ENCODE results near the gene EEF1G. TPM values are rescaled to one million over a fixed set of nuclear protein-coding genes. Genes with fewer than 3 reads are reported as not detected.

EEF1G gene
- total RNA-seq, 2 donors from 2014 or later: 1,622 to 2,023 TPM

- ATAC-seq: no peak
- no peak for DNase-seq (ENCODE audit: low spot score in 2 of 2)
- peak overlapping the region in 1 of 2 donors; percentile 18 for H3K27ac Mint-ChIP-seq
- peaks cover 28 to 31% of the 10 kb centered on the region in 2 donors for H3K36me3 Mint-ChIP-seq
- no peaks in the 10 kb centered on the region for H3K9me3 Mint-ChIP-seq
These were observed 34.0 kb upstream of the EEF1G start for GRCh38 chr11:62607714-62608113.

GRCh38 chr11:62605902-62606301, 32.2 kb upstream of the EEF1G start:
- no peak for ATAC-seq
- DNase-seq (ENCODE audit: low spot score in 2 of 2): no peak

GRCh38 chr11:62605467-62605866, 31.8 kb upstream of the EEF1G start:
- Mint-ChIP-seq H3K27ac (peak overlapping the region in 1 of 2 donors; percentile 28), H3K36me3 (peaks cover 28 to 32% of the 10 kb centered on the region in 2 donors), H3K9me3 (no peaks in the 10 kb centered on the region)
- DNase-seq (ENCODE audit: low spot score in 2 of 2) (no peak), ATAC-seq (no peak)

More at GRCh38 chr11:62605902-62606301, 32.2 kb upstream of the EEF1G start:
- Mint-ChIP-seq H3K9me3 (no peaks in the 10 kb centered on the region), H3K27ac (peak overlapping the region in 1 of 2 donors; percentile 55), H3K36me3 (peaks cover 27 to 32% of the 10 kb centered on the region in 2 donors)

- ATAC-seq (no peak), DNase-seq (ENCODE audit: low spot score in 2 of 2) (no peak)
- Mint-ChIP-seq H3K36me3 (peaks cover 31 to 36% of the 10 kb centered on the region in 2 donors), H3K27ac (peak overlapping the region in 1 of 2 donors; percentile 28), H3K9me3 (no peaks in the 10 kb centered on the region)
These were observed 30.9 kb upstream of the EEF1G start for GRCh38 chr11:62604460-62605120.

- DNase-seq (ENCODE audit: low spot score in 2 of 2): no peak
- H3K36me3 Mint-ChIP-seq: peaks cover 39 to 43% of the 10 kb centered on the region in 2 donors
- H3K9me3 Mint-ChIP-seq: no peaks in the 10 kb centered on the region
- ATAC-seq: no peak
- peak overlapping the region in 1 of 2 donors; percentile 22 for H3K27ac Mint-ChIP-seq
These were observed 30.1 kb upstream of the EEF1G start for GRCh38 chr11:62603776-62604299.

GRCh38 chr11:62603072-62603408, 29.3 kb upstream of the EEF1G start:
- Mint-ChIP-seq H3K27ac (peak overlapping the region; percentile 22 to 80), H3K9me3 (no peaks in the 10 kb centered on the region), H3K36me3 (peaks cover 47 to 51% of the 10 kb centered on the region in 2 donors)
- DNase-seq (ENCODE audit: low spot score in 2 of 2) (no peak), ATAC-seq (no peak)

GRCh38 chr11:62602141-62603071, 28.7 kb upstream of the EEF1G start:
- H3K9me3 Mint-ChIP-seq: no peaks in the 10 kb centered on the region
- peak overlapping the region; percentile 87 to 99 for H3K27ac Mint-ChIP-seq
- ATAC-seq (peak in 1 of 2 donors; percentile 0), DNase-seq (ENCODE audit: low spot score in 2 of 2) (no peak)
- H3K36me3 Mint-ChIP-seq: peaks cover 53 to 57% of the 10 kb centered on the region in 2 donors

GRCh38 chr11:62601372-62602140, 27.9 kb upstream of the EEF1G start, which contains the start of gene MTA2:
MTA2 (minus strand) TSS chr11:62601865; CDS start chr11:62601450, 415 bp downstream.
- Mint-ChIP-seq H3K27ac (peak within 1 kb of the TSS; percentile 87 to 99), H3K36me3 (peaks cover 58 to 62% of the 10 kb centered on the region in 2 donors)

GRCh38 chr11:62601122-62601371, 27.4 kb upstream of the EEF1G start:
- H3K36me3 Mint-ChIP-seq: peaks cover 60 to 62% of the 10 kb centered on the region in 2 donors
- peak overlapping the region; percentile 87 to 97 for H3K27ac Mint-ChIP-seq
- no peaks in the 10 kb centered on the region for H3K9me3 Mint-ChIP-seq
- peak; percentile 9 to 17 for ATAC-seq
- peak; percentile 48 to 64 for DNase-seq (ENCODE audit: low spot score in 2 of 2)

More at GRCh38 chr11:62601372-62602140, 27.9 kb upstream of the EEF1G start, which contains the start of gene MTA2:
- DNase-seq (ENCODE audit: low spot score in 2 of 2) (peak; percentile 99 to 100), ATAC-seq (peak; percentile 75 to 85)
- no peaks in the 10 kb centered on the region for H3K9me3 Mint-ChIP-seq

GRCh38 chr11:62600367-62601121, 26.9 kb upstream of the EEF1G start:
- ATAC-seq (peak in 1 of 2 donors; percentile 8), DNase-seq (ENCODE audit: low spot score in 2 of 2) (no peak)
- no peaks in the 10 kb centered on the region for H3K9me3 Mint-ChIP-seq
- H3K27ac Mint-ChIP-seq: peak overlapping the region; percentile 87 to 97
- peaks cover 62 to 65% of the 10 kb centered on the region in 2 donors for H3K36me3 Mint-ChIP-seq

GRCh38 chr11:62599901-62600300, 26.2 kb upstream of the EEF1G start:
- H3K36me3 Mint-ChIP-seq: peaks cover 62 to 69% of the 10 kb centered on the region in 2 donors
- DNase-seq (ENCODE audit: low spot score in 2 of 2) (peak in 1 of 2 donors; percentile 66), ATAC-seq (peak in 1 of 2 donors; percentile 15)
- H3K9me3 Mint-ChIP-seq: no peaks in the 10 kb centered on the region
- H3K27ac Mint-ChIP-seq: peak overlapping the region; percentile 87 to 97

- Mint-ChIP-seq H3K36me3 (peaks cover 67 to 75% of the 10 kb centered on the region in 2 donors), H3K9me3 (no peaks in the 10 kb centered on the region), H3K27ac (peak overlapping the region; percentile 87 to 97)
- DNase-seq (ENCODE audit: low spot score in 2 of 2): peak; percentile 90 to 95
- ATAC-seq: peak; percentile 70 to 82
These were observed 25.5 kb upstream of the EEF1G start for GRCh38 chr11:62599069-62599696.

- ATAC-seq: no peak
These were observed 21.4 kb upstream of the EEF1G start for GRCh38 chr11:62595124-62595523.

GRCh38 chr11:62593434-62594044, 19.8 kb upstream of the EEF1G start:
- peaks cover 45 to 47% of the 10 kb centered on the region in 2 donors for H3K36me3 Mint-ChIP-seq

More at GRCh38 chr11:62595124-62595523, 21.4 kb upstream of the EEF1G start:
- Mint-ChIP-seq H3K9me3 (no peaks in the 10 kb centered on the region), H3K36me3 (peaks cover 61 to 63% of the 10 kb centered on the region in 2 donors), H3K27ac (peak overlapping the region; percentile 8 to 99)
- DNase-seq (ENCODE audit: low spot score in 2 of 2): no peak

GRCh38 chr11:62592989-62593421, 19.3 kb upstream of the EEF1G start:
- H3K9me3 Mint-ChIP-seq: no peaks in the 10 kb centered on the region
- peak overlapping the region; percentile 68 to 99 for H3K27ac Mint-ChIP-seq
- H3K36me3 Mint-ChIP-seq: peaks cover 39 to 42% of the 10 kb centered on the region in 2 donors
- ATAC-seq (no peak), DNase-seq (ENCODE audit: low spot score in 2 of 2) (no peak)

More at GRCh38 chr11:62593434-62594044, 19.8 kb upstream of the EEF1G start:
- ATAC-seq: peak; percentile 9 to 28
- DNase-seq (ENCODE audit: low spot score in 2 of 2): peak; percentile 71 to 76
- Mint-ChIP-seq H3K9me3 (no peaks in the 10 kb centered on the region), H3K27ac (peak overlapping the region; percentile 95 to 99)
